SJSA1 (cell line): ENCODE data around the gene C4orf50. TPM values are rescaled to one million over a fixed set of nuclear protein-coding genes. Genes with fewer than 3 reads are reported as not detected.

Source experiments
- total RNA-seq: library from RNA; depleted of rRNA; stranded (reverse); fragments of >200 nt; shearing (Covaris generic); gene quantifications from 2 replicates; pipeline ENCODE4 v1.2.3, GENCODE V29; 2014; rRNA removed

Gene C4orf50
- total RNA-seq, 1 experiment from 2014 or later = not detected

Other genes starting within 250 kb of the C4orf50 start
- gene CRMP1, start 125.3 kb downstream of the C4orf50 start, total RNA-seq = not detected in 2 replicates
- not detected in 2 replicates for gene JAKMIP1, start 182.1 kb upstream of the C4orf50 start, total RNA-seq